Measurements from ENCODE around the gene BCORL1.

GRCh38 chrX:129976441-129976840 lies 6.0 kb upstream of the BCORL1 start:
- no peak for TF ChIP-seq CTCF (conservative IDR thresholded peaks at IDR 0.05; ENCODE audit: low read depth, low read length)
- TF ChIP-seq EZH2 (IDR thresholded peaks at IDR 0.05; ENCODE audit: borderline replicate concordance, low read depth, low read length, poor library complexity, severe bottlenecking), result no peak
